HG02943 (cell line): ENCODE measurements around the gene SDHAF2.
"Not testable (repeated sequence)": the region's sequence is repeated elsewhere in the genome, so short reads cannot be mapped to it uniquely, and the experiment has no call there.

ENCODE experiments used
- ATAC-seq: cut with Tn5 transposase; IDR thresholded peaks from one replicate; pipeline ENCODE4 v1.9.1; 2021; ENCODE audit warnings: mild to moderate bottlenecking, low read depth, moderate library complexity; ENCODE audit not compliant: unreplicated experiment

Gene SDHAF2

DNA sequence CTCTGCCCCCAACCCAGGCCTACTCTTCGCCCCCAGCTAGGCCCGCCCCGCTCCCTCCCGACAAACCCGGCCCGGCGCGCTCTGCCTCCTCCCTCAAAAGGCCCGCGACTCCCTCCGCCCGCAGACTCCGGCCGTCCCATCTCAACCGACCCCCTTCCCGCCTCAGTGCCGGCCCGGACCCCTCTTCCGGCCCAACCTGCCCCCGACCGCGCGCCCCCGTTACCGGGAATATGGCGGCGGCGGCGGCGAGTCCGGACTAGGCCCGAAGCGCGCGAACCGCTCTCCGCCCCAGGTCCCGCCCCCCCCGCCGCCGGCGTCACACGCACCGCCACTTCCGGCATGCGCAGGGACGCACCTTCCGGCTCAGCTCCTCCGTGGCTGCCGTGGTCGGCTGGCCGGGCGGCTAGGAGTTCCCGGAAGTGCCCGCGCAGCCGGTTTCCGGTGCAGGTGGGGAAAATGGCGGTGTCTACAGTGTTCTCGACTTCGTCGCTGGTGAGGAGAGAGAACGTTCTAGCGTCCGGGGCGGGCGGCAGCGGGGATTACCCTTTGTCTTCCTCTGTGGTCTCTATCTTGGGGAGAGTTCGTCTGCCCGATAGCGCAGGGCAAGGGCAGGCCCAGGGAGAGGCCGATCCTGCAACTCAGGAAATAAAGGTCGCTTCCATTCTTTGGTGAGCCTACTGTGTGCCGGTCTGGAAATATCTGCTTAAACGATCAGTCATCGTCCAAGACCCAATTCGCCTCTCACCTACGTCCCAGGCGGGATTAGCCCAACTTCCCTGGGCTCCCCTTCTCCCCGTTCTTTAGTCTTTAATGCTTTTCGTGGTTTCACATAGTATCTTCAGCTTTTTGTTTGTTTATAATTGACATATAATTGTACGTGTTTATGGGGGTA is at the start of gene SDHAF2, which contains the start of gene CPSF7:
TSS of gene SDHAF2 (plus strand) at position 434 of the 892 bp plus-strand sequence. CDS start at position 457, 23 bp downstream.
TSS of gene CPSF7 (minus strand) at position 285 of the 892 bp plus-strand sequence. CDS start 740 bp downstream, outside the sequence.
- peak; percentile 74 for ATAC-seq

DNA sequence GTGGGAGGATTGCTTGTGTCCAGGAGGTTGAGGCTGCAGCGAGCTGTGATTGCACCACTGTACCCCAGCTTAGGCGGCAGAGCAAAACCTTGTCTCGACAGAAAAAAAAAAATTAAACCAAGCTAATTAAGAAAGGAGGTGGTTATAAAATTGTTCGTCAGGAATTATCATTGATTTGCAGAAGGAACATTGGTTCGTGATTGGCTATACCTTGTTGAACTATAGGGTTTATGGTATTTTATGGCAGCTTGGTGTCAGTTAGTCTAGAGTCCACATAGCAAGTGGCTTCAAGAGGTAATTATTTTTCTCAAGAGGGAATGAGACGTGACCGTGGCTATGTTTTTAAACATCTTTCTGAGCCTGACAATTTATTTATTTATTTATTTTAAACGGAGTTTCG is 49.0 kb upstream of the SDHAF2 start:
- ATAC-seq = no peak

DNA sequence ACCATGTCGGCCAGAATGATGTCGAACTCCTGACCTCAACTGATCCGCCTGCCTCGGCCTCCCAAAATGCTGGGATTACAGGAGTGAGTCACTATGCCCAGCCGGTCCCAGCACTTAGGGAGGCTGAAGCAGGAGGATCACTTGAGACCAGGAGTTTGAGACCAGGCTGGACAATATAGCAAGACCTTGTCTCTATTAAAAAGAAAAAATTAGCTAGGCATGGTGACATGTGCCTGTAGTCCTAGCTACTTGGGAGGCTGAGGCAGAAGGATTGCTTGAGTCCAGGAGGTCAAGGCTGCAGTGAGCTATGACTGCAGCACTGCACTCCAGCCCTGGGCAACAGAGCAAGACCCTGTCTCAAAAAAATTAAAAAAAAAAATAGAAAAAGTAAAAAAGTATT is 46.1 kb upstream of the SDHAF2 start:
- not testable (repeated sequence) for ATAC-seq

DNA sequence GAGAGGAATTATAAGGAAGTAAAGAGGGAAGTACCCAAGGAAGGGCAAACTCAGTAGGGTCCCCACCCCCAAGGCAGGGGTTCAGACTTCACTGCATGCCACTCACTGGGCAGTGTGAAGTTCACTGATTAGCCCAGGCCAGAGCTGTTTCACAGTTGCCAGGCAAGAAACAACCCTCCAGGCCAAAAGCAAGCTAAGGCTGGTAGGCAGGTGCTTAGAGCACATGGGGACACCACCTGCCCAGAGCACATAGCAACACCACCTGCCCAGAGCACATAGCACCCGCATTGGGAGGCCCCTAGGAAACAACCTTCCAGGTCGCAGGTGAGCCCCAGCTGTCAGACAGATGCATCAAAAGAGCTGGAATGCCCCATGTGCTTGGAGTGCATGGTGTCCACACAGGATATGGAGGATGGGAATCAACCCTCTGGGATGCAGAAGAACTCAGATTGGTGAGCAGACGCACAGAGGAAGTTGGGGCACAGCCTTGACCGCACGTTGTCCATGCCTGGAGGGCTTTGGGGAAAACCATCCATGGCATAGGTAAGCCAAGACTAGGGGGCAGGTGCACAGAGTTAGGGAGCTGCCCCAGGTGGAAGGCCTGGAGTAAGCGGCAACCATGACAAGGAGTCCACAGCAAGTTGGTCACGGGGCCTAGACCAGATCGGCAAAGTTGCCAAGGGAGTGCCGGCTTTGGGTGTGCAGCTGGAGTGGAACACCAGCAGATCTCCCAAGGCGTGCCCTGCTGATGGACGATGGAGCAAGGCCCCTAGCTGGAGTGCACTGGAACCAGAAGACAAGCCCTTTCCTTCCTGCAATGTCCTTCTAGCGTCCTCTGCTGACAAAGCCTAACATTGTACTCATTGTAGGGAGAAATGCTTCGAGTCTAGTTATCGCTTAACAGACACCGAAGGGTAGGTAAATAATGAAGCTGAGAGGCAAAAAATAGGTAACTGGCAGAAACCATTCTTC is 45.4 kb upstream of the SDHAF2 start:
- no peak for ATAC-seq

DNA sequence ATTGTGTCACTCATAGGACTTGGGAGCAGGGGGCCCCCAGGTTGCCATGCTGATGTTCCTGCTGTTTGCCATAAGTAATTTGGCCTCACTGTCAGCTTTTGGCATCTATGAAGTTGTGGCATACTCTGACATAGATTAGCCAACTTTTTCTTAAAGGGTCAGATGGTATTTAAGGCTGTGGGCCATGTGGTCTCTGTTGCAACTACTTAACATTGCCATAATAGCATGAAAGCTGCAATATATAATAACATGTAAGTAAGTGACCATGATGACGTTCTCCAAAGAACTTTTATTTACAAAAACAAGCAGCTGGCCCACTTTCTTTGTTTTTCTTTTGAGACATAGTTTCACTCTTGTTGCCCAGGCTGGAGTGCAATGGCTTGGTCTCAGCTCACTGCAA is 39.8 kb upstream of the SDHAF2 start:
- no peak for ATAC-seq

DNA sequence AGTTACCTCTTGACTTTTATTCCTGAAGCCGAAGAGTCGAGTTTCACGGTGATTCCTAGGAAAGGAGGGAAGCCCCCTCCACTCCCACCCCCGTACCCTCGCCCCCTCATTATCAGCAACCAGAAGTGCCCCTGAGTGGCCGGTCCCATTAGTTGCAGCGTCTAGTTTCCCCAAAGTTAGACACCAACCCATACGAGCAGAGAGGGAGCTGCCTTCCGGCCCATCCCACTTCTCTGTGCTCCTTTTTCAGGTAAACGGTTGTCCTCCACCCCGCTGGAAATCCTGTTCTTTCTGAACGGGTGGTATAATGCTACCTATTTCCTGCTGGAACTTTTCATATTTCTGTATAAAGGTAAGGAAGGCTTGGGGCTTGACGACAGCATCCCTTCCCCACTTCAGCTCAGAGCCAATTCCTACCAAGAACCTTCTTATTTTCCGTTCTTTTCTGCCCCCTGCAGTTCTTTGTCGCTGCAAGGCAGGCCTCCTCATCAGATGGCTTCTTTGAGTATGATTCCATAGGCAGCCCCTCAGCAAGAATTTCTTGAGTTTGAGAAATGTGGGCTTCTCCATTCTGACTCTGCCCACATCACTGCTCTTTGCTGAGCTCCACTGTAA is 36.8 kb upstream of the SDHAF2 start:
- no peak for ATAC-seq

DNA sequence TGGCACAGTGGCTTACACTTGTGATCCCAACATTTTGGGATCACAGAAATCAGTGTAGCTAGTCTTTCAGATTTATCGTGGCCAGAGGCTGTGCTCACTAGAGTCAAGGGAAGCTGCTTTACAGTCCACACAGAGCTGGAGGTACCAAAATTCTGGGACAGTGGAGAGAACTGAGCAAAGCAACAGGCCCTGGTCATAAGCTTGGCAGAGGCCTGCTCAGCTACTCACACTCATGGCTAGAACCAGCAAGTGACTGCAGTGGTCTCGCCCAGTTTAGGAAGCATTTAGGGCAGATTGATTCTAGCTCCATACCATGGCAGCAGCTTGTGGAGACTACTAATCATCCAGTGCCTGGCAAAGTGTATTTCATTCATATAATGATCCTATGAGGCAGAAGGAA is 28.8 kb upstream of the SDHAF2 start:
- no peak for ATAC-seq

DNA sequence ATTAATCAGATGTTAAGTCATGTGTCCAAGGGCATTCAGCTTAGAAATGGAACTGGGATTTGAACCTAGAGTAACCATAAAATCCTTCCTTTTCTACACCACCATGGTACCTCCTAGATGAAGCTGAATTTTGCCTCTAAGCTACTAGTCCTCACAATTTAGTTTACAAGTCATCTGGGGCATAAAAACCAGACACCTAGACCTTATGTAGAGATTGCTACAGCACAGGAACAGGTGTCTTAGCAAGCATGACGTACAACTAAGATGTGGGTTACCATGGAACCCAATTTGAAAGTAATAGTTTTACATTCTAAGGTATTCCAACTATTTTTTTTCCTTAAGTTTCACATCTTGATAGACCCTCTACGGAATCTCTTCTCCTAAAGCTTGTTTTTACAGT is 28.4 kb upstream of the SDHAF2 start:
- ATAC-seq = no peak

DNA sequence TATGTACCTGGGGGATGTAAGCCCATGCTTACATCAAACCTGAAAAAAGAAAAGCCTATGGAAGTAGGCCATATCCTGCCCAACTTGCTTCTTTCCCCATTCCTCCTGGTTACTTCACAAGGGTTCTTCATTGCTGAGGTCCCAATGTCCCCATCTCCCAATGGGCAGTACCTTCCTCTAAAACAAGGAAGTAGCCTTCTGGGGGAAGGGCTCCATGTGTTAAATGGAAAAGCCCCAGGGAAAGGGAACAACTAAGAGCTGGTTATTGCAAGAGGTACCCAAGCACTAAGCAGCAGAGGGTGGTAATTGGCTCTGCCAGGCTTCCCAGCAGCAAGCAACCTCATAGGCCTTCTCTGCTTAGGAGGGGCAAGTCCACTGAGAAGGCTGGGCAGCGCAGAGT is 26.3 kb upstream of the SDHAF2 start:
- ATAC-seq = no peak

DNA sequence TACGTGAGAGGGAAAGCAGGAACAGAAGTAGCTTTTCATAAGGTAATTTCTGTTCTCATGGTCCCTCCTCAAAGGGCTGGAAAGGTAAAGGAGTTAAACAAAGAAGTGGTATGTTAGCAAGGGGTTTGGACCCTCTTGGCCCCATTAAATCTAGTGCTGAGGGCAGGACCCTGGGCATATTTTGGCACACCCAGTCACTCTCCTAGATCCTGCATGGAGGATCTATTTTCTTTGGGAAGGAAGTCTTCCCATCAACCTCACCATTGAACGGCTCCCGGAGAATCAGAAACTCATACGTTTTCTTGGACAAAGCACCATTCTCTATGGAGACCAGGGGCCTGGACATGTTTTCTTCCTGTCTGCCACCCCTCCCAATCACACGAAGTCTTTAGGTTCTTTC is 25.8 kb upstream of the SDHAF2 start:
- no peak for ATAC-seq

DNA sequence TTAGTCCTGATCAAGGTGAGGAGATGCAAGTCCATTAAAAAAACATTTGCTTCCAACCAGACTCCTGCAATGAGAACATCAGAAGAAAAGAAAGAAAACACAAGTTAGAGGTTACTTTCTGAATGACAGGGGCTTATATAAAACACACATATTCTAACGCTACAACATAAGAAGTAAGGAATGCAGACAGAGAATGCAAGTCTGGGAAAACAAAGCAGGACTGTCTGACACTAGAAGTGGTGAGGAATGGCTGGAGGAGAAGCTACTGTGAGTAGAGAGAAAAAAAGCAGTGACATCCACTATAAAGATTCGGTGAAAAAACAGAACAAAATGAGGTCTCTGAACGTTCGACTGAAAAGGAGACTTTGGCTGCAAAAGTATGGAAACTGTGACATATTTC is 25.3 kb upstream of the SDHAF2 start:
- ATAC-seq = no peak

DNA sequence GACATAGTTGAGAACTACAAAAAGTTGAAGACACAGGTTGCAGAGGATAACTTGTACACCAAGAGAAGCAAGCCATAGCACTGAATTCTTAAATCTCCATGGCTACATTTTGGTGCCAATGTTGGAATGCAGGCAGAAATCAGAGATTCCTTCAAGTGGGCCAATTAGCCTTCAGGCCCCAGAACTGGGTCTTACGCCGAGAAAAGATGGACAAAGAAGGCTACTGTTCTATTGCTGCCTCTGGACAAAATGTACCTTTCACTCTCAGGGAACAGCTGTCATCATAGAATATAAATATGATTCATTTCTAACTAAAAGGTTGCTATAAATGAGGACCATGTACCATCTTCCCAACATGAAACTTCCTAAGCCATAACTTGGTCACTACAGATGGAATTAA is 23.9 kb upstream of the SDHAF2 start:
- no peak for ATAC-seq

DNA sequence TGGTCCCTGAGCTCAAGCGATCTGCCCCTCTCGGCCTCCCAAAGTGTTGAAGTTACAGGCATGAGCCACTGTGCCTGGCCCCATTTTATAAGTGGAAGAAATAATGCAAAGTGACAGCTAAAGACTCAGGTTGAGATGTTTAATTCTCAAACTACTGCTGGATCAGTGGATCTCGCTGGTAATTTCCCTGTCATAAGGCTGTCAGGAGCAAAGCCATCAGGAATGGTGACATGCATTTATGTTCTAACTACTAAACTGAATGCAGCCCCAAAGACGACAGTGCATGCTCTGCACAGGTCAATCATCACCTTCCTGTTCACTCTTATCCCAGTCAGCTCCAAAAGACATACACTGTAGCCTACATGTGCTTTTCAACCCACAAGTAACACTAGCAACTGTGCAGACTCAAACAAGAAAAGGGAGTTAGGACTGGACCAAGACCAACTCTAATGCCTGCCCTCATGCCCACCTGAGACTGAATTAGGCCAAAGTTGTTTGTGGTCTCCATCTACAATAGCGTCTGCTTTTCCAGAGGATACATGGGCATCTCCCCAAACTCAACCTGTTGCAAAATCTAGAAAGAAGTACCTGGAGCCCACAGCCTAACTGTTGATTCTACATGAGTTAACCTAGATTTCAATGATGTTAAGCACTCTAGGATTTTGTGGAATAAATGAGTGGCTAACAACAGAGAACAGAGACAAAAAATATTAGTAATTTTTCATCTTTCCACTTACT is 22.8 kb upstream of the SDHAF2 start:
- no peak for ATAC-seq

DNA sequence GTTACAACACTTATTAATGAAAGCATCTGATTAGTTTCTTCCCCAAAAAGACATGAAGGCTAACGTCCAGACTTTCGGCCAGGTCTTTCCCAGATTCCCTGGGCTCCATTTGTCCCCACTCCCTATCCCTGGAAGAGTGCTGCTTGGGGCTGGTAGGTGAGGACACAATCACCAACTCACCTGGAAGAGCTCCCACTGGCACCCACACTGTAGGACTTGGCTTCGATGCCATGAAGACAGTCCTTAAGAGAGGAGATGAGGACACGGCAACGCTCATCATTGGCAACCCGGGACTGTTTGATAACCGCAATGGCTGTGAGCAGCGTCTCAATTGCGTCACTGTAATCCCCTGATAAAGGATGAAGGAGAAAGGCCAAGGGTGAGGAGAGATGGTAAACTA is 18.3 kb upstream of the SDHAF2 start:
- no peak for ATAC-seq

DNA sequence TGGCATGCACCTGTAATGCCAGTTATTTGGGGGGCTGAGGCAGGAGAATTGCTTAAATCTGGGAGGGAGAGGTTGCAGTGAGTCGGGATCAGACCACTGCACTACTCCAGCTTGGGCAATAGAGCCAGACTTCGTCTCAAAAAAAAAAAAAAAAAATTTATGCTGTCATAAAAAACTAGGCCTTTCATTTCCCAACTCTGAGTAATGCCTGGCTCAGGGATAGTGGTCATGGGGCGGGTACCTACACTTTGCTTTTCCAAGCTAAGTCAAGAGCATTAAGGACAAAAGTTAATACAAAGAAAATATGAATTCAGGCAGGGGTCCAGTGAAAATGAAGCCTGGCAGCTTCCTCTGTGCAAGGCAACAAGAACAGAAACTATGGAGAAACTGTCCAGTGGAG is 16.4 kb upstream of the SDHAF2 start:
- ATAC-seq = no peak

DNA sequence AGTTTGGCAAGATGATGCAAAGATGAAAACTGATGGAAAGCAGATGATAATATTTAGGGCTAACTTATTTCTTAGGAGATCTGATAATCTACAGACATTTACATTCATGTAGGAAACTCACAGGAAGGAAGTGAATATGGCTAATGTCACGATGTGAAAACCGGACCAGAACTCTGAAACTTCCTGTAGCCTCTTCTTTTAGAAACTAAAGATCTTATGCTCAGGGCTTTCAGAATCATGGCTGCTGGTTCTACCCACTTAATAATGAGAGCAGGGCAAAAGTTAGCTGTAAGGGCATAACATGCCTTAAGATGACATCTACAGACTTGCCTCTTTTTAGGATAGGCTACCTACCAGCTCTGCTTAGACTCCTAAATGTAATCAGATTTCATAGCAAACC is 15.4 kb upstream of the SDHAF2 start:
- no peak for ATAC-seq

DNA sequence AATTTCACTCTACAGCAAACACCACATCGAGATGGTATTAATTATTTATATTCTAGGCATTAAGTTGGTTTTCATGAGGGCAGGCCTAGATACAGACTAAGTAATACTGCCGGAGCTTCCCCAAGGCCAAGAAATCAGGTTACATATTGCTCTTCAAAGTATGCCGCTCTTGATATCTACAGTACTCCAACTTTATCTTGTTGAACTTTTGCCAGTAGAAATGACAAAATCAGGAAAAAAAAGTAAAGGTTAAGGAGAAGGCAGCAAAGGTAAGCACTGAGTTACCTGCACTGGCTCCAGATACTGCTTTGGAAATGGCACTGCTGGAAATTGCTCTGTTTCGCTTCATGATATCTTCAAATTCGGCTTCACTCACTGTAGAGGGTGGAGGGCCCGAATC is 14.5 kb upstream of the SDHAF2 start:
- ATAC-seq = no peak

DNA sequence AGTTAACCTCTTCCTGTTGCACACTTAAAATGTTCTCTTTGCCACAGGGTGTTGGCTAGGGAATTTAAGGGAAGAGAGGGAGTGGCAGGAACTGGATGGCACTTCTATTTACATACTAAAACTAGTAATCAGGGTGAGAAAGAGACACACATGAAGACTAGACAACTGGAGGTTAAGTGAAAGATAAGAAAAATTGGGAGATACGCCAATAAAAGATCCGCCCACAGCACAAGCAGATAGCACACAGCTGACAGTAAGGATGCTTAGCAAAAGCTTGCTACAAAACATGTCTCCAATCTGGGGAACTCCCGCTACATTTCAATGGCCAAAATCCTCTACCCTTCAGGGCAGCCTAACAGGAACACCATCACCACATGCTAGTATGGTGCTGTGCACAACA is 13.0 kb upstream of the SDHAF2 start:
- ATAC-seq = no peak

DNA sequence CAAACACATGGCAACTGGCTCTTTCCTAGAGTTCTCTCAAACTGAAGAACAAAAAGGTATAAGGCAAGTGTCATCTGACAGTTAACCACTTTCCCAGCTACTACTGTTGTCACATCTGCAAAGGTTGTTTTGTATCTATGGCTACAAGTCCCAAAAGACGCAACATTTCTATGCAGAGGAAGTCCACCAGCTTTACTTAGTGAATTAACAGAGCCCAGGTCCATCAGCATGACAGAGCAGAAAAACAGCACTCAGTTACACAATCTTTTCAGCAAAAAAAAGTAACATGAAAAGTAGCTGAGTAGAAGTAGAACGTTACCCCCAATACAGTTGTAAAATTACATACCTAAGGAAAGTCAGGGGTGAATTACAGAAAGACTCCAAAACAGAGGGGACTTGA is 12.3 kb upstream of the SDHAF2 start:
- ATAC-seq = no peak

DNA sequence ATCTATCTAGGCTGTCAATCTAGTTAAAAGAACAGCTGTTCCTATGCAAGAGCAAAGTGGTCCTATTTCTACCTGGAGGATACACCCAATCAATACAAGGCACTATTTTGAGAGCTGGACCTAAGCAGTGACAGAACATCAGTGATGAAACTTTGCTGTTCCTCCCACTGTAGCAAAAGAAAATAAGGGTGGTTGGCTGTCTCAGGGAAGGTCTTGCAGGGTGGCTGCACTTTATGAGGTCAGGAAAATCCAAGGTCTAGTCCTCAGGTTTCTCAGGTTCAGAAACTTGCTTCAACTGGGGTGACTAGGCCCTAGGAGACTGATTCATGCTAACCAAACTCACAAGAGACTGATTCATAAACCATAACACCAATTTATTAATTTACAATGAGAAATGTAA is 11.8 kb upstream of the SDHAF2 start:
- no peak for ATAC-seq
